Measurements from ENCODE around the gene ECI2.
"Not testable (repeated sequence)": the region's sequence is repeated elsewhere in the genome, so short reads cannot be mapped to it uniquely, and the experiment has no call there.

ECI2 gene

GRCh38 chr6:4105980-4106536 lies 29.3 kb downstream of the ECI2 start:
- Histone ChIP-seq H3K27ac (ENCODE audit: insufficient read depth, low read depth, low read length, poor library complexity, severe bottlenecking) (no peak overlapping the region), H3K27me3 (ENCODE audit: control insufficient read depth, insufficient read depth, low read length, poor library complexity, severe bottlenecking) (no peaks in the 10 kb centered on the region), H3K4me3 (ENCODE audit: insufficient read depth, low read depth, low read length) (no peak overlapping the region), H3K4me1 (ENCODE audit: control insufficient read depth, insufficient read depth, low read length) (no peaks in the 10 kb centered on the region), H3K9me3 (ENCODE audit: control insufficient read depth, low read length) (no peaks in the 10 kb centered on the region), H3K36me3 (ENCODE audit: control insufficient read depth, insufficient read depth, low read length) (no peaks in the 10 kb centered on the region)
- WGBS, 2 experiments, result 85 to 92% methylated on average over 3 to 4 of the region's 4 CpGs

GRCh38 chr6:4103929-4104328 lies 31.4 kb downstream of the ECI2 start:
- no peak overlapping the region for H3K27ac ChIP-seq (ENCODE audit: insufficient read depth, low read depth, low read length, poor library complexity, severe bottlenecking)
- 92% methylated on average over 5 of the region's 5 CpGs for WGBS, 2 experiments
- no peaks in the 10 kb centered on the region for H3K27me3 ChIP-seq (ENCODE audit: control insufficient read depth, insufficient read depth, low read length, poor library complexity, severe bottlenecking)
- H3K9me3 ChIP-seq (ENCODE audit: control insufficient read depth, low read length), result no peaks in the 10 kb centered on the region
- H3K4me1 ChIP-seq (ENCODE audit: control insufficient read depth, insufficient read depth, low read length), result no peaks in the 10 kb centered on the region
- no peak overlapping the region for H3K4me3 ChIP-seq (ENCODE audit: insufficient read depth, low read depth, low read length)
- no peaks in the 10 kb centered on the region for H3K36me3 ChIP-seq (ENCODE audit: control insufficient read depth, insufficient read depth, low read length)

GRCh38 chr6:4102687-4103244 lies 32.6 kb downstream of the ECI2 start:
- no peaks in the 10 kb centered on the region for H3K9me3 ChIP-seq (ENCODE audit: control insufficient read depth, low read length)
- no peak overlapping the region for H3K27ac ChIP-seq (ENCODE audit: insufficient read depth, low read depth, low read length, poor library complexity, severe bottlenecking)
- no peaks in the 10 kb centered on the region for H3K36me3 ChIP-seq (ENCODE audit: control insufficient read depth, insufficient read depth, low read length)
- H3K4me3 ChIP-seq (ENCODE audit: insufficient read depth, low read depth, low read length), result no peak overlapping the region
- no peaks in the 10 kb centered on the region for H3K4me1 ChIP-seq (ENCODE audit: control insufficient read depth, insufficient read depth, low read length)
- H3K27me3 ChIP-seq (ENCODE audit: control insufficient read depth, insufficient read depth, low read length, poor library complexity, severe bottlenecking), result no peaks in the 10 kb centered on the region
- WGBS, 2 experiments, result 75 to 76% methylated on average over 6 of the region's 6 CpGs

- Histone ChIP-seq H3K27ac (ENCODE audit: insufficient read depth, low read depth, low read length, poor library complexity, severe bottlenecking) (no peak overlapping the region), H3K27me3 (ENCODE audit: control insufficient read depth, insufficient read depth, low read length, poor library complexity, severe bottlenecking) (no peaks in the 10 kb centered on the region), H3K36me3 (ENCODE audit: control insufficient read depth, insufficient read depth, low read length) (no peaks in the 10 kb centered on the region), H3K9me3 (ENCODE audit: control insufficient read depth, low read length) (no peaks in the 10 kb centered on the region), H3K4me1 (ENCODE audit: control insufficient read depth, insufficient read depth, low read length) (no peaks in the 10 kb centered on the region), H3K4me3 (ENCODE audit: insufficient read depth, low read depth, low read length) (no peak overlapping the region)
- whole genome bisulfite sequencing, 2 experiments, result 76% methylated on average over 3 of the region's 3 CpGs
Measured at GRCh38 chr6:4101298-4101697, 34.1 kb downstream of the ECI2 start.

- no peak overlapping the region for H3K4me3 ChIP-seq (ENCODE audit: insufficient read depth, low read depth, low read length)
- no peak overlapping the region for H3K27ac ChIP-seq (ENCODE audit: insufficient read depth, low read depth, low read length, poor library complexity, severe bottlenecking)
- no peaks in the 10 kb centered on the region for H3K4me1 ChIP-seq (ENCODE audit: control insufficient read depth, insufficient read depth, low read length)
- no peaks in the 10 kb centered on the region for H3K9me3 ChIP-seq (ENCODE audit: control insufficient read depth, low read length)
- 87 to 94% methylated on average over 5 of the region's 5 CpGs for WGBS, 2 experiments
- H3K36me3 ChIP-seq (ENCODE audit: control insufficient read depth, insufficient read depth, low read length), result no peaks in the 10 kb centered on the region
- H3K27me3 ChIP-seq (ENCODE audit: control insufficient read depth, insufficient read depth, low read length, poor library complexity, severe bottlenecking), result no peaks in the 10 kb centered on the region
Measured at GRCh38 chr6:4100655-4101054, 34.7 kb downstream of the ECI2 start.

GRCh38 chr6:4093288-4093687 lies 42.1 kb downstream of the ECI2 start:
- Histone ChIP-seq H3K36me3 (ENCODE audit: control insufficient read depth, insufficient read depth, low read length) (no peaks in the 10 kb centered on the region), H3K4me3 (ENCODE audit: insufficient read depth, low read depth, low read length) (no peak overlapping the region), H3K9me3 (ENCODE audit: control insufficient read depth, low read length) (no peaks in the 10 kb centered on the region), H3K4me1 (ENCODE audit: control insufficient read depth, insufficient read depth, low read length) (no peaks in the 10 kb centered on the region), H3K27me3 (ENCODE audit: control insufficient read depth, insufficient read depth, low read length, poor library complexity, severe bottlenecking) (no peaks in the 10 kb centered on the region), H3K27ac (ENCODE audit: insufficient read depth, low read depth, low read length, poor library complexity, severe bottlenecking) (no peak overlapping the region)
- WGBS, 2 experiments, result 90 to 94% methylated on average over 1 of the region's 1 CpG

- H3K36me3 ChIP-seq (ENCODE audit: control insufficient read depth, insufficient read depth, low read length), result no peaks in the 10 kb centered on the region
- H3K27me3 ChIP-seq (ENCODE audit: control insufficient read depth, insufficient read depth, low read length, poor library complexity, severe bottlenecking), result no peaks in the 10 kb centered on the region
- no peak overlapping the region for H3K4me3 ChIP-seq (ENCODE audit: insufficient read depth, low read depth, low read length)
- no peaks in the 10 kb centered on the region for H3K4me1 ChIP-seq (ENCODE audit: control insufficient read depth, insufficient read depth, low read length)
- H3K27ac ChIP-seq (ENCODE audit: insufficient read depth, low read depth, low read length, poor library complexity, severe bottlenecking), result no peak overlapping the region
- WGBS, 2 experiments, result 93 to 98% methylated on average over 6 to 7 of the region's 7 CpGs
- H3K9me3 ChIP-seq (ENCODE audit: control insufficient read depth, low read length), result no peaks in the 10 kb centered on the region
Measured at GRCh38 chr6:4091941-4092340, 43.4 kb downstream of the ECI2 start.

GRCh38 chr6:4090043-4090442 lies 45.3 kb downstream of the ECI2 start:
- H3K27me3 ChIP-seq (ENCODE audit: control insufficient read depth, insufficient read depth, low read length, poor library complexity, severe bottlenecking); H3K36me3 ChIP-seq (ENCODE audit: control insufficient read depth, insufficient read depth, low read length); H3K4me3 ChIP-seq (ENCODE audit: insufficient read depth, low read depth, low read length); H3K4me1 ChIP-seq (ENCODE audit: control insufficient read depth, insufficient read depth, low read length); H3K27ac ChIP-seq (ENCODE audit: insufficient read depth, low read depth, low read length, poor library complexity, severe bottlenecking); H3K9me3 ChIP-seq (ENCODE audit: control insufficient read depth, low read length): not testable (repeated sequence)
- 95% methylated on average over 26 of the region's 26 CpGs for WGBS, 2 experiments

- Histone ChIP-seq H3K27ac (ENCODE audit: insufficient read depth, low read depth, low read length, poor library complexity, severe bottlenecking) (no peak overlapping the region), H3K9me3 (ENCODE audit: control insufficient read depth, low read length) (no peaks in the 10 kb centered on the region), H3K4me3 (ENCODE audit: insufficient read depth, low read depth, low read length) (no peak overlapping the region), H3K27me3 (ENCODE audit: control insufficient read depth, insufficient read depth, low read length, poor library complexity, severe bottlenecking) (no peaks in the 10 kb centered on the region), H3K36me3 (ENCODE audit: control insufficient read depth, insufficient read depth, low read length) (no peaks in the 10 kb centered on the region), H3K4me1 (ENCODE audit: control insufficient read depth, insufficient read depth, low read length) (no peaks in the 10 kb centered on the region)
- 94 to 96% methylated on average over 7 of the region's 7 CpGs for WGBS, 2 experiments
Measured at GRCh38 chr6:4088704-4089103, 46.7 kb downstream of the ECI2 start.

- H3K36me3 ChIP-seq (ENCODE audit: control insufficient read depth, insufficient read depth, low read length), result no peaks in the 10 kb centered on the region
- no peak overlapping the region for H3K27ac ChIP-seq (ENCODE audit: insufficient read depth, low read depth, low read length, poor library complexity, severe bottlenecking)
- no peaks in the 10 kb centered on the region for H3K4me1 ChIP-seq (ENCODE audit: control insufficient read depth, insufficient read depth, low read length)
- no peak overlapping the region for H3K4me3 ChIP-seq (ENCODE audit: insufficient read depth, low read depth, low read length)
- no peaks in the 10 kb centered on the region for H3K9me3 ChIP-seq (ENCODE audit: control insufficient read depth, low read length)
- WGBS, 2 experiments, result no CpG with 5 or more reads among the region's 1 CpG
- no peaks in the 10 kb centered on the region for H3K27me3 ChIP-seq (ENCODE audit: control insufficient read depth, insufficient read depth, low read length, poor library complexity, severe bottlenecking)
Measured at GRCh38 chr6:4085332-4085700, 50.1 kb downstream of the ECI2 start.
